HG03196 (cell line): Measurements from ENCODE around the gene ATAD3A.
"Not testable (repeated sequence)": the region's sequence is repeated elsewhere in the genome, so short reads cannot be mapped to it uniquely, and the experiment has no call there.

ENCODE experiments used
- ATAC-seq: cut with Tn5 transposase; IDR thresholded peaks from one replicate; pipeline ENCODE4 v1.9.1; 2021; ENCODE audit not compliant: unreplicated experiment

ATAD3A gene

DNA sequence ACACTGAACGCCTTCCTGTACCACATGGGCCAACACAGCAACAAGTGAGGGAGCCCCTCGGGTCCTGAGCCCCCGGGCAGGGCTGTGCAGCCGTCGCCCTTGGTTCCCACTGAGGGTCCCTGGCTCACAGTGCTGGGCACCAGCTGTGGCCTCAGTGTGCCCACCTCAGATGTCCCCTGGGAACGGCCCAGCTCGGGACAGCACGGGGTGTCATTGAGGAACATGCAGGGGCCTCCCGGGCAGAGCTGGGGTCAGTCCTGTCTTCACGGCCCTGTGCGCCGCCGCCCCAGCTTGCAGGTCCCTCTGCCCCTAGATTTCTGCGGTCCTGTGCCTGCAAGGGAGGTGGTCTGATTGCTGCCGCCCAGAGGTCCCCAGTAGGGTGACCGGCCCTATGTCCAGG is 22.7 kb upstream of the ATAD3A start:
- ATAC-seq, result no peak

DNA sequence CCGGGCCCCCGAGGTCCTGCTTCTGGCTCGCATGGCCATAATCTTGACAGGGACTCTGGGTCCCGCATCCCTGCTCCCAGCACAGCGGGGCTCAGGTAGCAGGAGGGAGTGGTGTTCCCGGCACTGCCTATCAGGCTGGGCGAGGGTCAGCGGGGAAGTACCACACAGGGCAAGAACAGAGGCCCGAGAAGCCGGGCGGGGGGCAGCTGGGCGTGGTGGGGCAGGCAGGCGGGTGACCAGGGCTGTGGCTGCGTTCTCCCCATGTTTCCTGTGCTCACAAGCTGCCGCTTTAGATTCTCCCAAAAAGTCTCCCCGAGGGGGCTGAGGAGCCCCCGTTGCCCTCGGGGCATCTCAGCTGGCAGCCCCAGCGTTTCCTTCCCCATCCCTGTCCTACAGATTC is 22.1 kb upstream of the ATAD3A start:
- ATAC-seq, result no peak

DNA sequence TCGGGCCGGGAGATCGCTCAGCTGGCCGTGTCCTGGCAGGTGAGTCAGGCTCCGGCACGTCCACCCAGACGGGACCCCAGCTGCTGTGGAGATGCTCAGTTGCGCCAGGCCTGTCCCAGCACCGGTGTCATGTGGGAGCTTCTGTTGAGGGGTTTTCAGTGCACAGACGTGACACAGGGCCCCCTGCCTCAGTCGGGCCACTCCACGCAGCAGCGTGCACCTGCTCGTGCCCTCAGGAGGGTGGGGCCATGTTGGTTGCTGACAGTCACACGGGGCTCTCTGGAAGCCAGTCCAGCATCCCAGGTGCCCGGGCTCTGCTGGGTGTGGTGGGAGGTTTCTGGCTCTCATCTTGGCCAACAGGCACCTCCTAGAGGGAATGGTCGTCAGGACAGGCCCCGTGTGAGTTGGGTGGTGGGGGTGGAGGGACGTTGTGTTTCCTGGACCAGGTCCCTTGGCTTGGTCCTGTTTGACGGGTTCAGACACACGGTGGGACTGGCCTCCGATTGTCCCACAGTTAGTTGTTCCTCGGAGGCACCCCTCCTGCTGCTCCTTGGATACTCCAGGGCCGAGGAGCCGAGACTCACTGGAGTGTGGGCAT is 21.2 kb upstream of the ATAD3A start:
- no peak for ATAC-seq

DNA sequence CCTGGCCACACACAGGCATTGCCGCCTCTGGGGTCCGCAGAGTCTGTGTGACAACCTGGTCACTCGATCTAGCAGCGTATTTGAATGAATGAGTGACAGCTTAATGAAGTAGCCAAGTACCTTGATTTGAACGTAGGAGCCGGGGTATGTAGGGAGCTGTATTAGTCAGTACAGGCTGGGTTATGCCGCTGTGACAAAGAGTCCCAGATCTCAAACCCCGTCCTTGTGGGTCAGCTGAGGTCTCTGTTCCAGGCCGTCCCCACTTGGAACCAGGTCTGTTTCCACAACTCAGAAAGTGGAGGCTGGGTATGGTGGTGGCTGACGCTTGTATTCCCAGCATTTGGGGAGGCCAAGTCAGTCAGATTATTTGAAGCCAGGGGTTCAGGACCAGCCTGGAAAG is 20.4 kb upstream of the ATAD3A start:
- no peak for ATAC-seq

DNA sequence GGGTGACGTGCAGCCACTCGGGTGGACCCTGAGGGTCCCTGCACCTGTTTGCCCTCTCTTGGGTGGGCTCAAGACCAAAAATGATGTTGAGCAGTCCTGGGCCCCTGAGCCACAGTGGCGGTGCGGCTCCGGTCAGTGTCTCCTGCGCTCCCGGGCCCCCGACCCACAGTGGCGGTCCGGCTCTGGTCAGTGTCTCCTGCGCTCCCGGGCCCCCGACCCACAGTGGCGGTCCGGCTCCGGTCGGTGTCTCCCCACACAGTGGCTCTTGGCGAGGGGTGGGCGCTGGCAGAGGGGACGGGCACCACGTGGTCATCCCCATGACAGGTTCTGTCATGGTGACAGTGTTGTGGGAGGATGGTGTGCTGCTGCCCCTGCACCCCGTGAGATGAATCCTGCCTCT is 17.7 kb upstream of the ATAD3A start:
- not testable (repeated sequence) for ATAC-seq

DNA sequence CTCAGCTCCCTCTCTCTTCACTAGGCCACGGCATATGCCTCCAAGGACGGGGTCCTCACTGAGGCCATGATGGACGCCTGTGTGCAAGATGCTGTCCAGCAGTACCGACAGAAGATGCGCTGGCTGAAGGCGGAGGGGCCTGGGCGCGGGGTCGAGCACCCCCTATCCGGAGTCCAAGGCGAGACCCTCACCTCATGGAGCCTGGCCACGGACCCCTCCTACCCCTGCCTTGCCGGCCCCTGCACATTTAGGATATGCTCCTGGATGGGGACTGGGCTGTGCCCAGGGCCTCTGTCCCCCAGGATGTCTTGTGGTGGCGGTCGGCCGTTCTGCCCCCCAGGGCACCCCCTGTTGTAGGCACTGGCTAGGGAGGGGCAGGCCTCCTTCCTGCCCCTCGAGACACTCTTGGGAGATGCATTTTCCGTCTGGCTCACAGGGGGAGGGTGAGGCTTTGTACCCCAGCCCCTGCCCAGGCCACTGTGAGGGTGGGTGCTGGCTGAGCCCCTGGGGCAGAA is 16.4 kb upstream of the ATAD3A start:
- not testable (repeated sequence) for ATAC-seq

DNA sequence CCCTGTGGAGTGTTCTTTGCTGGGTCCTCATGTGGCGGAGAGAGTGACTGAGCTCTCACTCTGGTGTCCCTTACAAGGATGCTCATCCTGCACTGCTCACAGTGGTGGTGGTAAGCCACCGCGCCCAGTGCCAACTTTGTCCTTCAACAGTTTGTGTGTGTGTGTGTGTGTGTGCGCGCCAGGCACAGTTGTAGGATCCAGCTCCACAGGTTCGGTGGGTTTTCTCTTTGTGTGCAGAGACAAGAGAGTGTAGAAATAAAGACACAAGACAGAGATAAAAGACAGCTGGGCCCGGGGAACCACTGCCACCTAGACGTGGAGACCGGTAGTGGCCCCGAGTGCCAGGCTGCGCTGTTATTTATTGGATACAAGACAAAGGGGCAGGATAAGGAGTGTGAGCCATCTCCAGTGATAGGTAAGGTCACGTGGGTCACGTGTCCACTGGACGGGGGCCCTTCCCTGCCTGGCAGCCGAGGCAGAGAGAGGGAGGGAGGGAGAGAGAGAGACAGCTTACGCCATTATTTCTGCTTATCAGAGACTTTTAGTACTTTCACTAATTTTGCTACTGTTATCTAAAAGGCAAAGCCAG is 7.1 kb upstream of the ATAD3A start:
- not testable (repeated sequence) for ATAC-seq

DNA sequence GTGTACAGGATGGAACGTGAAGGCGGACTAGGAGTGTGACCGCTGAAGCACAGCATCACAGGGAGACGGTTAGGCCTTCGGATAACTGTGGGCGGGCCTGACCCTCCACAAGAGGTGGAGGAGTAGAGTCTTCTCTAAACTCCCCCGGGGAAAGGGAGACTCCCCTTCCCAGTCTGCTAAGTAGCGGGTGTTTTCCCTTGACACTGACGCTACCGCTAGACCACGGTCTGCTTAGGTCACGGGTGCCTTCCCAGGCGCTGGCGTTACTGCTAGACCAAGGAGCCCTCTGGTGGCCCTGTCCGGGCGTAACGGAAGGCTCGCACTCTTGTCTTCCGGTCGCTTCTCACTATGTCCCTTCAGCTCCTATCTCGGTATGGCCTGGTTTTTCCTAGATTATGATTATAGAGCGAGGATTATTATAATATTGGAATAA is 6.6 kb upstream of the ATAD3A start:
- not testable (repeated sequence) for ATAC-seq

DNA sequence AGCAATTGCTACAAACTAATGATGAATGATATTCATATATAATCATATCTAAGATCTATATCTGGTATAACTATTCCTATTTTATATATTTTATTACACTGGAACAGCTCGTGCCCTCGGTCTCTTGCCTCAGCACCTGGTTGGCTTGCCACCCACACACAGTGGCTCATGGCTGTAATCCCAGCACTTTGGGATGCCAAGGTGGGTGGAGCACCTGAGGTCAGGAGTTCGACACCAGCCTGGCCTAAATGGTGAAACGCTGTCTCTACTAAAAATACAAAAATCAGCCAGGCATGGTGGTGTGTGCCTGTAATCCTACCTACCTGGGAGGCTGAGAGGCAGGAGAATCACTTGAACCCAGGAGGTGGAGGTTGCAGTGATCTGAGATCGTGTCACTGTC is 6.2 kb upstream of the ATAD3A start:
- not testable (repeated sequence) for ATAC-seq

DNA sequence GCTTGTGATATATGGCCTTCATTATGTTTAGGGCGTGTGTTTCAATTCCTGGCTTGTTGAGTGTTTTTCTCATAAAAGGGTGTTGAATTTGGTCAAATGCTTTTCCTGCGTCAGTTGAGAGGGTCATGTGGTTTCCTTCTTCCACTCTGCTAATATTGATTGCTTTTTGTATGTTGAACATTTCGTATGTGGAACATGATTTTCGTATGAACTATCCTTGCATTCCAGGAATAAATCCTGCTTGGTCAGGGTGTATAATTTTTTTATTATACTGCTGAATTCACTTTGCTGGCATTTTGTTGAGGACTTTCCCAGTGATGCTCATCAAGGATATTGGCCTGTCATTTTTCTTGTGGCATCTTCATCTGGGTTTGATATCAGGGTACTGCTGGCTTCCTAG is 4.7 kb upstream of the ATAD3A start:
- no peak for ATAC-seq

DNA sequence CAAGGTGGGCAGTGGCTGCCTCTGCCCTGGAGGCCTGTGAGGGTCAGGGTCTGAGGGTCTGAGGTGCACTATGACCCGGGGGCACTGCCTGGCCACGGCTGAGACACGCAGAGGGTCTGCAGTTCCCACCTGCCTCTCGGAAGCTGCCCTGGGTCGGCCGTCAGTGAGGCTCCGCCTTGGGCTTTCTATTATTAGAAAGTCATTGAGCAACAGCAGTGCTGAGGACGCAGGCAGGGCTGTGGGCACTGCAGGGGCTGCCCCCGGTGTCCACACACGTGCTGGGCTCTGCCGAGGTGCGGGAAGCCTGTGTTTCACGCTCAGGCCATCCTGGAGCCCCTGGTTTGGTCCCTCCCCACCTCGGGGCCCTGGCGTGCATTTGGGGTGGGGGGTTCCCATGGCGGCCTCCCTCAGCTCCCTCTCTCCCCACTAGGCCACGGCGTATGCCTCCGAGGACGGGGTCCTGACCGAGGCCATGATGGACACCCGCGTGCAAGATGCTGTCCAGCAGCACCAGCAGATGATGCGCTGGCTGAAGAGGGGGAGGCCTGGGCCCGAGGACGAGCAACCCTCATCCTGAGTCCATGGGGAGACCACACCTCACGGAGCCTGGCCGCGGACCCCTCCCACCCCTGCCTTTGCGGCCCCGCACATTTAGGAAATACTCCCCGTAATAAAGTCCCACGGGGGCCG is 3.0 kb upstream of the ATAD3A start:
- ATAC-seq, result not testable (repeated sequence)

DNA sequence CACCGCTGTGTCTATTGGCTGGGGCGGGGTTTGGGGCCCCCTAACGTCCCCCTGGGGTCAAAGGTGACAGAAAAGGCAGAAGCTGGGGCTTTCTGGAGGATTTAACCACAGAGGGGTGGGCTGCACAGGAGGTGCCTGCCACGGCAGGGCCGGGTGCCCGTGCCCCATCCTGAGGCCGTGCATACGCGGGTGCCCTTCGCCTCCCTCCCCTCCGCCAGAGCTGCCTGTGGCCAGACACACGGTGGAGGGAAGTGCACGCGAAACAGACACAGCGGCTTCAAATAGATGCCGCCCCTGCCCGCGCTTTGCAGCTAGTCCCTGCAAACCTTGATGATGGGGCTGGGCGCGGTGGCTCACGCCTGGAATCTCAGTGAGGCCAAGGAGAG is 2.5 kb upstream of the ATAD3A start:
- ATAC-seq, result not testable (repeated sequence)

DNA sequence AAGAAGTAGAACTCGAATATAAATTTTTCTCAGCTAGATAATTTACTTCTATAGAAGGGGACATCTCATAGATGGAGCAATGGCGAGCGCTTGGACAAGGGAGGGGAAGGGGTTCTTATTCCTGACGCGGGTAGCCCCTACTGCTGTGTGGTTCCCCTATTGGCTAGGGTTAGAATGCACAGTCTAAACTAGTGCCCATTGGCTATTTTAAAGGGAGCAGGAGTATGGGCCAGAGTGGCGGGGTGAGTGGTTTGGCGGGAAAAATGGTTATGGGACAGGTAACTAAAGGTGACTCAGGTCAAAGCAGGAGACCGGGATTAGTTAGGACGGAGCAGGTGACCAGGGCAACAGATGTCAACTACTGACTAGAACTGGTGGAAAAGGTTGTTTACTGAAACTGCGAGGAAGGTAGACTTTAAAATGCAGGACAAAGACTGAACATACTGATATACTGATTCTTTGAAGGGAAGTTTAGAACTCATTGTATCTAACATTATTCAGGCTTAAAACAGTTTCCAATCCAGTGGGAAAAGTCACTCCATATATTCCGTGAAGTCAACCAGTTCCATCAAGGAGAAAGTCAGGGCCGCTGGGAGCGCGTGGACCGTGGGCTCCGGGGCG is 940 bp upstream of the ATAD3A start:
- no peak for ATAC-seq

DNA sequence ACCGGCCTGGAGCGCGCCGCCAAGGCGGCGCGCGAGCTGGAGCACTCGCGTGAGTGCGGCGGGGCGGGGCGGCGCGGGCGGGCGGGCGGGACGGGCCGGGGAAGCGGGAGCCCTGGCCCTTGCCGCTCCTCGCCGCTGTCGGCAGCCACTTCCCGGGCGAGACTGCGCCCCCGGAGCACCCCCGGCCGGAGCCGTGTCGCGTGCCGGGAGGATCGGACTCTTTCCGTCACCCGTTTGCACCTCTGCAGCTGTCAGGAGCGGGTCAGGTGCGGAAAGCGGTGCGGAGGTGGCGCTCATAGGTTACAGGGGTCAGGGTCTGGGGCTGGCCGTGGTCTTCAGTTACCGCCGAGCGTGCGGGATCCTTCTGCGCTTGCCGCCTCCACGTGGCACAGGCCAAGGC is 463 bp downstream of the ATAD3A start:
- ATAC-seq, result peak; percentile 1

DNA sequence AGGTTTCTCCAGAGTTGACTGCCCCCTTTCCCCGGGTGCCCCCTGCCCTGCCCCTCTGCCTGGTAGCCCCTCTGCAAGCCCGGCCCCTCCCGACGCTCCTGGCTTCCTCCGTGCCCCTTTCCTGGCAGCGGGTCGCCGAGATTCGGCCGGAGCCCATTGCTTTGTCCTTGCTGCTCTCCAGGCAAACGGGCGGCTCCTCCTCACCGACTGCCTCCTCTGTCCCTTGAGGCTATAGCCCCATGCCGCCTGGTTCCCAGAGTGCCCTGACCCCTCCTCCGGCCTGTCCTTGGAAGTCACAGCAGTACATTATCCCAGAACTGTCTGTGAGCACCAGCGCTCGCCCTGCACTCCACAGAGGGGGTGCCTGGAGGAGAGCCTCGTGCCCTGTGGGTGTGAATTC is 1.7 kb downstream of the ATAD3A start:
- ATAC-seq, result not testable (repeated sequence)

DNA sequence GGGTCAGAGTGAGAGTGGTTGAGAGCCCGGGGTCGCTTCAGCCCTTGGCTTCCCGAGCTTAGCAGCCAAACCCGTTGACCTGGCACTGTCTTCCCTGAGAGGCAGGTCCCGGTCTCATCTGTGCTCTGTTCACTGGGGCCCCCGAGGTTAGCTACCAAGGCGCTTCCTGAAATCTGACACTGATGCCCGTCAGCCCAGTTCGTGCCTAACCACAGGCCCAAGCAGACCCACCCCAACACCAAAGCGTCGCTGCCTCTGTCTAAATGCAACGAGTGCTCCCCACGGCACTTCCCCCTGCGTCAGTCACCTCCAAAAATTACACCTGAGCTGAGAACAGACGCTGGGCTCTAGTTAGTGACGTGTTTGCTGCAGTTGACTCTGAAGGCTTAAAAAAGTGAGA is 2.4 kb downstream of the ATAD3A start:
- not testable (repeated sequence) for ATAC-seq

DNA sequence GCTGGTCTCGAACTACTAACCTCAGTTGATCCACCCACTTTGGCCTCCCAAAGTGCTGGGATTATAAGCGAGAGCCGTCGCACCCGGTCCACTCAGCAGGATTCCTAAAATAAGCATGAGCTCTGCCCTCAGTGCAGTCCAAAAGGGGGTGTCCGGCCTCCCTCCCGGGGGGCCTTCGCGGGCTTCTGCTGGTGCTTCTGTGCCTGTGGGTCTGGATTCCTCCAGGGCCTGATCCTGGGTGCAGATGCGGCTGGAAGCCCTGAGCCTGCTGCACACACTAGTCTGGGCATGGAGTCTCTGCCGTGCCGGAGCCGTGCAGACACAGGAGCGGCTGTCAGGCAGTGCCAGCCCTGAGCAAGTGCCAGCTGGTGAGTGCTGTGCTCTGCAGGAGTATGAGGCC is 5.0 kb downstream of the ATAD3A start:
- ATAC-seq, result not testable (repeated sequence)

DNA sequence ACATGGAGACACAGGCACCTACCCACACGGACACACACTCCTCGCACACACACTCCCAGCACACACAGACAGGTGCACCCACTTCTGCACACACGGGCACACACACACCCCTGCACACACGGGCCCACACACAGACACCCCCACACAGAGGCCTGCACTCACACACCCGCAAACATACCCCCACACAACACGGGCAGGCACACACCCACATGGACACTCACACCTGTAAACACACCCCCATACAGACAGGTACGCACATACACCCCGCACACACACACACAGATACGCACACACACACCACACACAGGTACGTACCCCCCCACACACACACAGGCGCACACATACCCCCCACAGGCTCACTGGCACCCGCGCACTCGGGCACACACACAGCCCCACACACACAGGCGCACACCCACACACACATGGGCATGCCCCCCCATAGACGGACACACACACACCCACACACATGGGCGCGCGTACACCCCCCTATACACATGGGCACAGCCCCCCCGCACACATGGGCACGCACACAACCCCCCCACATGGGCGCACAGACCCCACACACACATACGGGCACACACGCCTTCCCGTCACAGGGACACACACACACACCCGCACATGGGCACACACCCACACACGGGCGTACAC is 6.1 kb downstream of the ATAD3A start:
- ATAC-seq, result no peak

DNA sequence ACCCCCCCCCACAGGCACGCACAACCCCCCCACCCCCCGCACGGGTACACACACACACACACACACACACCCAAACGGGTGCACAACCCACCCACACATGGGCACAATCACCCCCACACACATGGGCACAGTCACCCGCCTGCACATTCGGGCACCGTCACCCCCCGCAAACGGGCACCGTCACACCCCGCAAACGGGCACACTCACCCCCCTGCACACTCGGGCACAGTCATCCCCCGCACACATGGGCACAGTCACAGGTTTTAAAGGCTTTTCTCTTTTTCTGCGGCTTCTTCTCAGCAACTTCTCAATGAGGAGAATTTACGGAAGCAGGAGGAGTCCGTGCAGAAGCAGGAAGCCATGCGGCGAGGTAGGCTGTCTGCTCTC is 6.7 kb downstream of the ATAD3A start:
- ATAC-seq, result not testable (repeated sequence)

DNA sequence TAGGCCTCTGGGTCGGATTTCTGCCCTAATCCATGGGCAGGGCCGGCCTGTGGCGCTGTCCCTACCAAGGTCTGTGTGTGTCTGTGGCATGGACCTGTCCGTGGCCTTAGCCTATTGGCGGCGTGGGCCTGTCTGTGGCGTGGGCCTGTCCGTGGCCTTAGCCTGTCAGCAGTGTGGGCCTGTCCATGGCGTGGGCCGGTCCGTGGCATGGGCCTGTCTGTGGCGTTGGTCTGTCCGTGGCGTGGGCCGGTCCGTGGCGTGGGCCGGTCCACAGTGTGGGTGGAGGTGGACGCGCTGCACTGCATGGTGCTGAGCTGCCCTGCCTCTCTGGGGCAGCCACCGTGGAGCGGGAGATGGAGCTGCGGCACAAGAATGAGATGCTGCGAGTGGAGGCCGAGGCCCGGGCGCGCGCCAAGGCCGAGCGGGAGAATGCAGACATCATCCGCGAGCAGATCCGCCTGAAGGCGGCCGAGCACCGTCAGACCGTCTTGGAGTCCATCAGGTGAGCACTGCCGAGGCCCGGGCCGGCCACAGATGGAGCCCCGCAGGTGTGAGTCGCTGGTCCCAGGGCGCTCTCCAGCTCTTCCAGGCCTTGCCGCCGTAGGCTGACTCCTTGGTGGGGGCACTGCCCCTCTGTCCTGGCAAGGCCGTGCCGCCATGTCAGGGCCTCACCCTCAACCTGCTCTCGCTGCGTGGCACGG is 8.0 kb downstream of the ATAD3A start:
- ATAC-seq, result not testable (repeated sequence)

DNA sequence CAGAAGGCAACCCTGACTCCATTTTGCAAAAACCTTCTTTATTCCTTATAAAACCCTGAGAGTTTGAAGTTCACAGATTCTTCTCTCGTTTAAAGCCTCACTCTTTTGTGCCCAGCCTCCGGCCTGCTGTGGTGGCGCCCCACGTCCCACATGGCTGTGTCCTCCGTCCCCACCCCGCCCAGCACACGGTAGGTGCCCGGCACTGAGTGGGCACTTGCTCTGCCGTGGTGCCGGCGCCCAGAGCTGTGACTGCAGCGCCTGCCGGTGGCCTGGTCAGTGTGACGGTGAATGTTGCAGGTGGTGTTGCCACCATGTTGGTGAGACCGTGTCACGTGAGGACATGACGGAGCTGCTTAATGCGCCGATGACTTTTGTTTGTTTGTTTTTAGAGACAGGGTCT is 9.4 kb downstream of the ATAD3A start:
- no peak for ATAC-seq
